ENCODE data around the gene NOB1.

- no peak for TF ChIP-seq CTCF (conservative IDR thresholded peaks at IDR 0.05; ENCODE audit: low read depth in 2 of 2)
- no peak for TF ChIP-seq POLR2AphosphoS5 (IDR thresholded peaks at IDR 0.05; ENCODE audit: low read depth)
- no peak for TF ChIP-seq REST (IDR thresholded peaks at IDR 0.05; ENCODE audit: unreplicated experiment)
- no peak for TF ChIP-seq EZH2phosphoT487 (IDR thresholded peaks at IDR 0.05; ENCODE audit: unreplicated experiment)
- no peak for TF ChIP-seq CREB1 (CRISPR knock-in tag; IDR thresholded peaks at IDR 0.05; ENCODE audit: low read depth)
- TF ChIP-seq EZH2 (IDR thresholded peaks at IDR 0.05; ENCODE audit: low read depth, unreplicated experiment) = no peak
- no peak for TF ChIP-seq JUNB (IDR thresholded peaks at IDR 0.05; ENCODE audit: unreplicated experiment)
- no peak for TF ChIP-seq NANOG (IDR thresholded peaks at IDR 0.05; ENCODE audit: borderline replicate concordance)
- no peak for TF ChIP-seq ZNF114 (CRISPR knock-in tag; IDR thresholded peaks at IDR 0.05)
- TF ChIP-seq, protein P1, sequence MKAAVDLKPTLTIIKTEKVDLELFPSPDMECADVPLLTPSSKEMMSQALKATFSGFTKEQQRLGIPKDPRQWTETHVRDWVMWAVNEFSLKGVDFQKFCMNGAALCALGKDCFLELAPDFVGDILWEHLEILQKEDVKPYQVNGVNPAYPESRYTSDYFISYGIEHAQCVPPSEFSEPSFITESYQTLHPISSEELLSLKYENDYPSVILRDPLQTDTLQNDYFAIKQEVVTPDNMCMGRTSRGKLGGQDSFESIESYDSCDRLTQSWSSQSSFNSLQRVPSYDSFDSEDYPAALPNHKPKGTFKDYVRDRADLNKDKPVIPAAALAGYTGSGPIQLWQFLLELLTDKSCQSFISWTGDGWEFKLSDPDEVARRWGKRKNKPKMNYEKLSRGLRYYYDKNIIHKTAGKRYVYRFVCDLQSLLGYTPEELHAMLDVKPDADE (IDR thresholded peaks at IDR 0.05) = no peak
- TF ChIP-seq ZNF331 (CRISPR knock-in tag; IDR thresholded peaks at IDR 0.05; ENCODE audit: low read depth) = no peak
- TF ChIP-seq STAT1 (IDR thresholded peaks at IDR 0.05; ENCODE audit: unreplicated experiment) = no peak
- TF ChIP-seq, protein P2, sequence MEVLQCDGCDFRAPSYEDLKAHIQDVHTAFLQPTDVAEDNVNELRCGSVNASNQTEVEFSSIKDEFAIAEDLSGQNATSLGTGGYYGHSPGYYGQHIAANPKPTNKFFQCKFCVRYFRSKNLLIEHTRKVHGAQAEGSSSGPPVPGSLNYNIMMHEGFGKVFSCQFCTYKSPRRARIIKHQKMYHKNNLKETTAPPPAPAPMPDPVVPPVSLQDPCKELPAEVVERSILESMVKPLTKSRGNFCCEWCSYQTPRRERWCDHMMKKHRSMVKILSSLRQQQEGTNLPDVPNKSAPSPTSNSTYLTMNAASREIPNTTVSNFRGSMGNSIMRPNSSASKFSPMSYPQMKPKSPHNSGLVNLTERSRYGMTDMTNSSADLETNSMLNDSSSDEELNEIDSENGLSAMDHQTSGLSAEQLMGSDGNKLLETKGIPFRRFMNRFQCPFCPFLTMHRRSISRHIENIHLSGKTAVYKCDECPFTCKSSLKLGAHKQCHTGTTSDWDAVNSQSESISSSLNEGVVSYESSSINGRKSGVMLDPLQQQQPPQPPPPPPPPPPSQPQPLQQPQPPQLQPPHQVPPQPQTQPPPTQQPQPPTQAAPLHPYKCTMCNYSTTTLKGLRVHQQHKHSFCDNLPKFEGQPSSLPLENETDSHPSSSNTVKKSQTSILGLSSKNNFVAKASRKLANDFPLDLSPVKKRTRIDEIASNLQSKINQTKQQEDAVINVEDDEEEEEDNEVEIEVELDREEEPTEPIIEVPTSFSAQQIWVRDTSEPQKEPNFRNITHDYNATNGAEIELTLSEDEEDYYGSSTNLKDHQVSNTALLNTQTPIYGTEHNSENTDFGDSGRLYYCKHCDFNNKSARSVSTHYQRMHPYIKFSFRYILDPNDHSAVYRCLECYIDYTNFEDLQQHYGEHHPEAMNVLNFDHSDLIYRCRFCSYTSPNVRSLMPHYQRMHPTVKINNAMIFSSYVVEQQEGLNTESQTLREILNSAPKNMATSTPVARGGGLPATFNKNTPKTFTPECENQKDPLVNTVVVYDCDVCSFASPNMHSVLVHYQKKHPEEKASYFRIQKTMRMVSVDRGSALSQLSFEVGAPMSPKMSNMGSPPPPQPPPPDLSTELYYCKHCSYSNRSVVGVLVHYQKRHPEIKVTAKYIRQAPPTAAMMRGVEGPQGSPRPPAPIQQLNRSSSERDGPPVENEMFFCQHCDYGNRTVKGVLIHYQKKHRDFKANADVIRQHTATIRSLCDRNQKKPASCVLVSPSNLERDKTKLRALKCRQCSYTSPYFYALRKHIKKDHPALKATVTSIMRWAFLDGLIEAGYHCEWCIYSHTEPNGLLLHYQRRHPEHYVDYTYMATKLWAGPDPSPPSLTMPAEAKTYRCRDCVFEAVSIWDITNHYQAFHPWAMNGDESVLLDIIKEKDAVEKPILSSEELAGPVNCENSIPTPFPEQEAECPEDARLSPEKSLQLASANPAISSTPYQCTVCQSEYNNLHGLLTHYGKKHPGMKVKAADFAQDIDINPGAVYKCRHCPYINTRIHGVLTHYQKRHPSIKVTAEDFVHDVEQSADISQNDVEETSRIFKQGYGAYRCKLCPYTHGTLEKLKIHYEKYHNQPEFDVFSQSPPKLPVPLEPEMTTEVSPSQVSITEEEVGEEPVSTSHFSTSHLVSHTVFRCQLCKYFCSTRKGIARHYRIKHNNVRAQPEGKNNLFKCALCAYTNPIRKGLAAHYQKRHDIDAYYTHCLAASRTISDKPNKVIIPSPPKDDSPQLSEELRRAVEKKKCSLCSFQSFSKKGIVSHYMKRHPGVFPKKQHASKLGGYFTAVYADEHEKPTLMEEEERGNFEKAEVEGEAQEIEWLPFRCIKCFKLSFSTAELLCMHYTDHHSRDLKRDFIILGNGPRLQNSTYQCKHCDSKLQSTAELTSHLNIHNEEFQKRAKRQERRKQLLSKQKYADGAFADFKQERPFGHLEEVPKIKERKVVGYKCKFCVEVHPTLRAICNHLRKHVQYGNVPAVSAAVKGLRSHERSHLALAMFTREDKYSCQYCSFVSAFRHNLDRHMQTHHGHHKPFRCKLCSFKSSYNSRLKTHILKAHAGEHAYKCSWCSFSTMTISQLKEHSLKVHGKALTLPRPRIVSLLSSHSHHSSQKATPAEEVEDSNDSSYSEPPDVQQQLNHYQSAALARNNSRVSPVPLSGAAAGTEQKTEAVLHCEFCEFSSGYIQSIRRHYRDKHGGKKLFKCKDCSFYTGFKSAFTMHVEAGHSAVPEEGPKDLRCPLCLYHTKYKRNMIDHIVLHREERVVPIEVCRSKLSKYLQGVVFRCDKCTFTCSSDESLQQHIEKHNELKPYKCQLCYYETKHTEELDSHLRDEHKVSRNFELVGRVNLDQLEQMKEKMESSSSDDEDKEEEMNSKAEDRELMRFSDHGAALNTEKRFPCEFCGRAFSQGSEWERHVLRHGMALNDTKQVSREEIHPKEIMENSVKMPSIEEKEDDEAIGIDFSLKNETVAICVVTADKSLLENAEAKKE (CRISPR knock-in tag; IDR thresholded peaks at IDR 0.05) = no peak
These were observed 38.8 kb upstream of the NOB1 start for GRCh38 chr16:69793526-69793925.
